ENCODE results near the gene ZNF830.
A peak's percentile ranks its signal among the peaks of the same experiment; 100 is the strongest.
"Not testable (repeated sequence)": the region's sequence is repeated elsewhere in the genome, so short reads cannot be mapped to it uniquely, and the experiment has no call there.

Gene ZNF830
- total RNA-seq, result 32.1 to 39.8 (median 34.5) reads per million in 4 donors

- peak; percentile 76 to 94 (median 85) for DNase-seq
These were observed at the start of gene ZNF830, which contains the start of gene CCT6B for GRCh38 chr17:34961093-34961911. ZNF830 (plus strand) TSS chr17:34961540; CDS start chr17:34961567, 27 bp downstream. CCT6B (minus strand) TSS chr17:34961460; CDS start chr17:34961393, 67 bp downstream.

DNA sequence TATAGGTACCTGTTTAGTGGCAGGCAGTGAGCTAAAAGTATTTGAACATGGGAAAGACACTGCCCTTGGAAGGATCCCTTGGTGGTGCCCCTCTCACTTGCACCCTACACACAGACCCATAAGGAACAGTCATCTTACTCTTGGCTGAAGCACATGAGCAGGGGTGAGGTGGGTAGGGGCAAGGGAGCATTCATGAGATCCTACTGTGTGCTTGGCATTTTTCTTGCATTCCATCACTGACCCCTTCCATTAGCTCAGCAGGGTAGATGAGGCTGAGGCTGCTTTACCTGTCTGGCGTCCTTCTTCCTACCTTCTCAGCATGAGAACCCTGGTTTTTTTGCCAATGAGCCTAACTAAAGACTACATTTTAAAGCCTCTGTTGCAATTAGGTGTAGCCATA is 48.3 kb upstream of the ZNF830 start:
- no peak for DNase-seq

DNA sequence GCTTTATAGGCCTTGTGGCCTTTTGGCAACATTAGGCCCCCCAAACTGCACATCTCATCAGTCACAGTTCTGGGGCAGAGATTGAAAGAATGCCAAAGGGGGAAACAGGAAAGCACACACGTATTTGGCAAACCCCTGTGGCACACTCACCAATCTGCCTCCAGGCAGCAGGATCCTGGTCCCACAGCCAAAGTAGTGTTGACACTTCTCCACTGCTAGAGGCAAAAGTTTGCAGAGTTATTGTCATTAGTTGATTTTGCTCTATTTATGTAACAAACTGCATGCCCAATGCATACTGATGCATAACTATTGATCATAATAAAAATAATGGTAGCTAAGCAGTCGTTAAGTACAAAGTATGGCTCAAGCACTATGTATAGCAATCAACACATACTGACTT is 45.2 kb upstream of the ZNF830 start:
- DNase-seq, result no peak

- DNase-seq, result no peak
These were observed 44.0 kb upstream of the ZNF830 start for GRCh38 chr17:34917381-34917780.

DNA sequence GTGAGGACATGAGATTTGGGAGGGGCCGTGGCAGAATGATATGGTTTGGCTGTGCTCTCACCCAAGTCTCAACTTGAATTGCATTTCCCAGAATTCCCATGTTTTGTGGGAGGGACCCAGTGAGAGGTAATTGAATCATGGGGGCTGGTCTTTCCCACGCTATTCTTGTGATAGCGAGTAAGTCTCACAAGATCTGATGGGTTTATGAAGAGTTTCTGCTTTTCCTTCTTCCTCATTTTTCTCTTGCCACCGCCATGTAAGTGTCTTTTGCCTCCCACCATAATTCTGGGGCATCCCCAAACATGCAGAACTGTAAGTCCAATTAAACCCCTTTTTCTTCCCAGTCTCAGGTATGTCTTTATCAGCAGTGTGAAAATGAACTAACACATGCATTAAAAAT is 40.7 kb upstream of the ZNF830 start:
- DNase-seq, result no peak

- DNase-seq, result no peak
These were observed 34.7 kb upstream of the ZNF830 start for GRCh38 chr17:34926661-34927060.

DNA sequence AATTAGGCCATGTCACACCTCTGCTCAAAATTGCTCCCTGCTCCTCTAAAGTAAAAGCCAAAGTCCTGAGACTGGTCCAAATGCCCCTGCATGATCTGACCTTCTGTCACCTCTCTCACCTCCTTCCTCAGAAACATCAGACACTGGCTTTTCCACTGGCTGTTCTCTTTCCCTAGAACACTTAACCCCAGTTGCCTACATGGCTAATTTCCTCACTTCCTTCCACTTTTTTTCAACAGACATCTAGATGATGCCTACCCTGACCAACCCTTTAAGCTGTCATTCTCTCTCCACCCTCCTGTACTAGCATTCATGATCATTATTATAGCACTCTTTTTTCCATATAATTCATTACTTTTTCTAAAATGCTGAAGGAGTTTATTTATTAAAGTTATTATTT is 31.1 kb upstream of the ZNF830 start:
- DNase-seq, result no peak

GRCh38 chr17:34950780-34951179 is 10.6 kb upstream of the ZNF830 start:
- DNase-seq, result not testable (repeated sequence)

DNA sequence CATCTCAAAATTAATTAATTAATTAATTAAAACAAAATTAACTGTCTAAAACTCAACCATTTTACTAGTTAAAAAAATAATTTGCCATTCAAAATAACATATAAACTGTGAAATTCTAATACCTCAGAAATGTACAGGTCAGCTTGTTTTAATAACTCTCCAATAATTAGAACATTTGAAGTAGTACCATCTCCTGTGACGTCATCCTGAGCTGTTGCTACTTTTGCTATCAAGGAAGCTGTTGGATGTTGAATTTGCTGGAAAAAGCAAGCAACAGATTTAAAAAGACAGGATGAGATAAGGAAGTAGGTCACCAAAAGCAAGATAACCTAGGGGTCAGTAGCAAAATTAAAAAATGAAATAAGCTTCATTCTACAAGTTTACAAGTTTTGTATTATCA is 2.9 kb upstream of the ZNF830 start:
- no peak for DNase-seq

DNA sequence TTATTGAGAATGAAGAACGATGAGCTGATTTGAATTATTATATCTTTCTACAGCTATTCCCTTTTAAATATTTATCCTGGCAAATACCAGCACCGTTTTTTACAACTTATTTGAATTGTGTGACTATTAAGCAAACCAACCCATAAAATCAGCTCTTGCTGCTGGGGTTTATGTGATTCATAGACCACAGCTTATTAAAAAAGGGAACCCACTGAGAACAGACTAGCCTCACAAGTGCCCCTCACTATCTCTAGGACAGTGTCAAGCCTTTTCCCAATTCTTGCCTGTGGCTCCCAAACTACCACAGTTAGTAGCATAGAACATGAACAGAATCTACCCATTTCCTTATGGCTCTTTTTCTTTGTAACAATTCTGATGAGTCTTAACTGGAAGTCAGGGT is 12.8 kb downstream of the ZNF830 start:
- no peak for DNase-seq

- DNase-seq, result peak in 1 of 5 donors; percentile 56
These were observed 13.8 kb downstream of the ZNF830 start for GRCh38 chr17:34974794-34975785.

- DNase-seq, result no peak
These were observed 17.8 kb downstream of the ZNF830 start for GRCh38 chr17:34979153-34979552.

GRCh38 chr17:34979650-34980352 is 18.5 kb downstream of the ZNF830 start:
- DNase-seq, result no peak

DNA sequence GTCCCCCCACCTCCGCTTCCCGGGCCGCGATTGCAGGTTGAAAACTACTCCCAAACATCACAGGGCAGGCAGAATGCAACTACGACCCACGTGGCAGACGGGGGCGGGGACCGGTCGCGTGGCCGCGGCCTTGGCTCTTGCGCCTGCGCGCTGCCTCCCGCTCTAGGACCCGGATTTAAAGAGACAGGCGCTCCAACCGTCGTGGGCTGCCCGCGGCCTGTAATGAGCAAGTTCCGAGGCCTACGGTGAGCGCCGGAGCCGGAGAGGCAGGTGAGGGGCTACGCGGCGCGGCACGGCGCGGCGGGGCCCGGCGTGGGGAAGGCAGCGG is 19.0 kb downstream of the ZNF830 start, which contains the start of gene LIG3:
LIG3 (plus strand) TSS at position 160 of the 328 bp plus-strand sequence. CDS start 2,494 bp downstream, outside the sequence.
- DNase-seq, result peak; percentile 82 to 91 (median 89)

- peak; percentile 61 to 86 (median 68) for DNase-seq
These were observed 19.6 kb downstream of the ZNF830 start for GRCh38 chr17:34980681-34981537.

DNA sequence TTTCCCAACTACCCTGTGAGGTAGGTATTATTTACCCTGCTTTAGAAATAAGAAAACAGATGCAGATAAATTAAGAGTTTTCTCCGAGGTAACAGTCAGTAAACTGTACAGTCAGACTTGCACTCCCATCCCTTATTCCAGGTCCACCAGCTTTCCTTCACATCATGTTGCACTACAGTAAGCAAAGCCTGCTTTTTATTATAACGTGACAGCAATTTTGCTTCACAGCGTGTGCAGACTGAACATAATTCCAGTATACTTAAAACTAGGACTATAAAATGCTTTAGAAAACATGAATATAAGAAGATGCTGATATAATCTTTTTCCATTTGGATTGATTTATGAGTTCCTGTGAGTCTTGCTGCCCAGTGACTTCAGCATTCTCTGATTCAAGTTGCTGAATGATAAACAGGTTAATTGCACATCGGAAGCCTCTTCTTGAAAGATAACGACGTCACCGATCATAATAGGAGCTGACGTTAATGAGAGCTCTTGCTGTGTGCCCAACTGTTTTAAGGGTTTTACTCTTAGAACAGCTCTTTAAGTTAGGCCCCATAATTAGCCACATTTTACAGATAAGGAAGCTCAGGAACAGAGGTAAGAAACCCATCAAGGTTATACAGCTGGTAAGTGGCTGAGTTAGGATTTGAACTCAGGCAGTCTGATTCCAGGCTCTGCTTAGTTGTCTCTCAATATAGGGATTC is 20.4 kb downstream of the ZNF830 start:
- DNase-seq, result no peak

GRCh38 chr17:34987232-34987631 is 25.9 kb downstream of the ZNF830 start:
- DNase-seq, result no peak

GRCh38 chr17:34988644-34989043 is 27.3 kb downstream of the ZNF830 start:
- DNase-seq, result no peak

DNA sequence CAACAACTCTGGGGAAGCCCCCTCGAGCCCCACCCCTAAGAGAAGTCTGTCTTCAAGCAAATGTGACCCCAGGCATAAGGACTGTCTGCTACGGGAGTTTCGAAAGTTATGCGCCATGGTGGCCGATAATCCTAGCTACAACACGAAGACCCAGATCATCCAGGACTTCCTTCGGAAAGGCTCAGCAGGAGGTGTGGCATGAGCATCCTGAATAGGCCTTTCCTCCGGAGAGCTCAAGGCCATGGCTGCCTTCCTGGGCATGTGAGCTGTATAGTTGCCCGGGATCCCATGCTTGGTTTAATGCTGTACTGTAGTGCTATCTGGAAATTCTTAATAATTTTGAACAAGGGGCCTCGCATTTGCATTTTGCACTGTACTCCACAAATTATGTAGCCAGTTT is 28.1 kb downstream of the ZNF830 start:
- no peak for DNase-seq

GRCh38 chr17:34990921-34991365 is 29.6 kb downstream of the ZNF830 start:
- DNase-seq, result no peak

- DNase-seq, result no peak
These were observed 30.3 kb downstream of the ZNF830 start for GRCh38 chr17:34991606-34992005.

All from T-helper 1 cell (primary cell).